ENCODE results near the gene IPO11.
"Not testable (repeated sequence)": the region's sequence is repeated elsewhere in the genome, so short reads cannot be mapped to it uniquely, and the experiment has no call there.

Gene IPO11

DNA sequence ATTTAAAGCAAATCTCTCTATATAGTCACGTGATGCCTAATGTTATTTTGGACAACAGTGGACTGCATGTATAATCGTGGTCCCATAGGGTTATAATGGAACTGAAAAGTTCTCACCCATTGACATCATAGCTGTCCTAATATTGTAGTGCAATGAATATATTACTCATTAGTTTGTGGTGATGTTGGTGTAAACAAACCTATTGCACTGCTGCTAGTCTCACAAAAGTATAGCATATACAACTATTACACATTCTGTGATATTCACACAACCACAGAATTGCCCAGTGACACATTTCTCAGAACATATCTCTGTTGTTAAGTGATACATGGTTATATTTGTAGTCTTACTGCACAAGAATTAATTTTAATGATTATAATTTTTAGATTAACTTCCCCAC, 37.7 kb downstream of the IPO11 start:
- DNase-seq: no peak

DNA sequence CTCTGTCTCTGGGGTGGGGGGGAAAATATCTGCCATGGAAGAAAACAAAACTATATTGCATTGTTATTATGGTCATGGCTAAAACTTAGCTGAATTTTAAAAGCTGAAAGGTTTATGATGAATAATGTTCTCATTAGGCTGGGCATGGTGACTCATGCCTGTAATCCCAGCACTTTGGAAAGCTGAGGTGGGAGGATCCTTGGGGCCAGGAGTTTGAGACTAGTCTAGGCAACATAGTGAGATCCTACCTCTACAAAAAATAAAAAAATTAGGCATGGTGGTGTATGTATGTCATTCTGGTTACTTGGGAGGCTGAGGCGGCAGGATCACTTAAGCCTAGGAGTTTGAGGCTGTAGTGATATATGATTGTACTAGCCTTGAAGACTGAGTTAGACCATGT, 44.5 kb downstream of the IPO11 start:
- DNase-seq: no peak

DNA sequence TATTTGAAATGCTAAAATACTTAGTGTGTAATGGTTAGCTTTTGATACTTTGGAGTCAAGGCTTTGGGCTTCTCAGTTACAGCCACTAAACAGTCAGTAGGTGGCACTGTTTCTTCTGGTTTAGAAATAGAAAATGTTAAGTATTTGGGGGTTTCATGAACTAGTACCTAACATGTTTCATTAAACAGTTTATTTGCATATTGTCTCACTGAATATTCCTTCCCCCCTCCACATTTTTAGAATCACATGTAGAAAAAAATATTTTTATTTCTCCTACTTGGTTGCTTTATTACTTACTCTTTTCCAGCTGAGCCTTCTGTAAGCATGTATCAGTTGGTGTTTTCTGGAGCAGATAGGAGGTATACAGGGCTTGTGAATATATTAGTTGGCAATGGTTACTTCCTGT, 48.0 kb downstream of the IPO11 start:
- no peak for DNase-seq

GRCh38 chr5:62461561-62461960, 49.0 kb downstream of the IPO11 start:
- DNase-seq: no peak

GRCh38 chr5:62465985-62466925, 53.7 kb downstream of the IPO11 start:
- no peak for DNase-seq

DNA sequence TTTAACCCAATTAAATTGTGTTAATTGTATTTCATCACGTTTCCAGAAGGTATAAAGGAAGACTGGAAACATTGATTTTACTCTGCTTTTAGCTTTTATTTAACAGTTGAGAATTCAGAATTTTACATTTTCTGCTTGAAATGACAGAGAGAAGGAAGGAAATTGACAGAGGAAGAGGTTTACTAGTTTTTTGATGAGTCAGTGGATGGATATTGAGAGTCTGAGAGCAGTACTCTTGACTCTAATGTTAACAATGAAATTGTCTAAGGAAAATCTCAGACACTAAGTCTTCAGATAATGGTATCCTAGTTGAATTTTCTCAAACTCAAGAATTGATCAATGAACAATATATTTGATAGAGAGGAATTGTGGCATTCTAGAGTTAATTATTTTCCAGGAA, 60.6 kb downstream of the IPO11 start:
- no peak for DNase-seq

DNA sequence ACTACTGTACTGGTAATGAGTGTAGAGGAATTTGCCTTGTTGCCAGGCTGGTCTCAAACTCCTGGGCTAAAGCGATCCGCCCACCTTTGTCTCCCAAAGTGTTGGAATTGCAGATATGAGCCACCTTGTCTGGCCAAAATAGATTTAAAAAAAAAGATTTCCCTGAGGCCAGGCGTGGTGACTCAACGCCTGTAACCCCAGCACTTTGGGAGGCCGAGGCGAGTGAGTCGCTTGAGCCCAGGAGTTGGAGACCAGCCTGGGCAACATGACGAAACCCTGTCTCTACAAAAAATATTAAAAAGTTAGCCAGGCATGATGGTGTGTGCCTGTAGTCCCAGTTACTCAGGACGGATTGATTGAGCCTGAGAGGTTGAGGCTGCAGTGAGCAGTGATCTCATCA, 62.5 kb downstream of the IPO11 start:
- DNase-seq: no peak

DNA sequence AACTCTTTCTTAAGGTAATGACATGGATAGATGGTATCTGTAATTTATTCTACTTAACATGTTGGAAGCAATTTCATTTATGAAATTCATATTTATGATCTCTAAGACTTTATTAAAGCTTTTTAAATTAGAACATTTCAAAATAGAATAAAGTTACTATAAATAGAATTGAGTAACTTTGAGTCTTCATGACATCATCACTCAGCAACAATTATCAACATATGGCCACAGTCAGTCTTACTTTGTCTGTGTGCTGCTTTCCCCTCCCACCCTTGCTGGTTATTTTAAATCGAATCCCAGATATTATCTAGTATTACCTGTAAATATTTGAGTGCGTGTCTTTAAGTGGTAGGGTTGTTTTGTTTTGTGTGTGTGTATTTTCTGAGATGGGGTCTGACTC, 65.2 kb downstream of the IPO11 start:
- DNase-seq: no peak

DNA sequence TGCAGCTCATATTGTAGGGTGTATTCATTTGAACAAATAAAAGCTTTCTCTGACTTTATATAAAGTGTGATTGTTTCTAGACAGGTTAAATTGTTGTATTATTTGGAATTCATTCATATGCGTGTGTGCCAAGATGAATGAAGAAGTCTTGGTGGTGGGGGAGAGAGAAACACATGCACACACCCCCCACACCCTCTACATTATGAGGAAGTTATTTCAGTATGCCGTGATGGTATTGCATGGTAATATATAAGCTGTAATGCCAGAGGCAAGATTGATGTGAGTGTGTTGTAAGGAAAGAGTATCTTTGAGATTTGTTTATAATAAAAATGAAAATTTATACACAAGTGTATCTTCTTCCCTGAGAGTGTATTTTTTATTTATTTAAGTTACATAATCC, 71.0 kb downstream of the IPO11 start:
- no peak for DNase-seq

DNA sequence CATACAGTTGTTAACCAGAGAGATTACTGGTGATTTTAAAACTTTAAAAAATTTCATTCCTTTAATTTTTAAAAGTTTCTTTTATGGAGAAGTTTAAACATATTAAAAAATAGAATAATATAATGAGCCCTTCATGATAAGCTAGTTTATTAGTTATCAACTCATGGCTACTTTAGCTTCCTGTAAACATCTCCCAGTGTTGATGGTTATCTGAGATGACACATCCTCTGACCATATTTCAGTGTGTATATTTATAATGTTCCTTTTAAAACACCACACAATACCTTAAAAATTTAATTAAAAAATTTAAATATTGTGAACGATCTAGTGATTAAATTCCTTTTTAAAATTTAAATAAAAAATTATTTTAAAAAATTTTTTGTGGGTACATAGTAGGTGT, 74.1 kb downstream of the IPO11 start:
- DNase-seq: no peak

DNA sequence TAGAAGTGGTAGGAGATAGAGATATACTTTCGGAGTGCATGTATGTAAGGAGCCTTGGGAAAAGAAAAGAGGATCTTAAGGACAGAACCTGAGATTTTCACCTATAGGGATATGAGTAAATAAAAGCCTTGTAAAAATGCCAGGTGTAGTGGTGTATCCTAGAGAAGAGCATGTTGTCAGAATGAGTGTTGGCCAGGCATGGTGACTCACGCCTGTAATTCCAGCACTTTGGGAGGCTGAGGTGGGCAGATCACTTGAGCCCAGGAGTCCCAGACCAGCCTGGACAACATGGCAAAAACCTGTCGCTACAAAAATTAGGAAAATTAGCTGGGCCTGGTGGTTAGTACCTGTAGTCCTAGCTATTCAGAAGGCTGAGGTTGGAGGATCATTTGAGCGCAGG, 76.0 kb downstream of the IPO11 start:
- no peak for DNase-seq

DNA sequence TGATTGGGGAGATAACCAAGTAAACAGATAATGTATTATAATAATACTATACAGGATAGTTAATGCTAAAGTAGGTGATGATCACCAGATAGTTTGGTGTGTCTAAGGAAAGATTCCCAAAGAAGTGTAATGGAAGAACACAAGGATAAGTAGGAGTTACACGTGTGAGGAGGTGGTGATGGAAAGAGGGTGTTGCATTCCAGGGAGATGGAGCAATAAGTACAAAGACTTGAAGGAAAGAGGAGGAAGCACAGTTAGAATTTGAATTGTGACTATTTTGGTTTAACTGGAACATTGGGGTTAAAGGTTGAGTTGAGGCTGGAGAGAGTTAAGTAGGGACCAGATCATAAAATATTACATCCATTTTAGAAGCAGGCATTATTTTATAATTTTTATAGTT, 76.9 kb downstream of the IPO11 start:
- DNase-seq: no peak

- no peak for DNase-seq
Observed at GRCh38 chr5:62494772-62495171, 82.2 kb downstream of the IPO11 start.

DNA sequence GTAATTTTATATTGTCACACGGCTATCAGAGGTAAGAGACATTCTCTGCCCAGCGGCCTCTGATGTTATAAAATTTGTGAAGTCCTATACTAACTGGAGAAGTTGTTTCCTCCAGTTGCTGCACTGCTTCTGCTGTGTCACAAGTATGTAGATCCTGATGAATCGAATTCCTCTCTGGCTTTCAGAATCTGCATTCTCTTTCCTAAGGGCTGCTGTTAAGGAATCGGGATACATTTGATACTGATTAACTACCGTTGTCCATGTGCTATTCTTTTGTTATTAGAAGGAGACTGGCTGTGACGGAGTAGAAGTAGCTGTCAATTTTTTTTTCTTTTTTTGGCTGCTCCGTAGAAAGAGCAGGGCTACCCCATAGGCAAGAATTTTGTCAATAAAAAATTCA, 84.3 kb downstream of the IPO11 start:
- no peak for DNase-seq

DNA sequence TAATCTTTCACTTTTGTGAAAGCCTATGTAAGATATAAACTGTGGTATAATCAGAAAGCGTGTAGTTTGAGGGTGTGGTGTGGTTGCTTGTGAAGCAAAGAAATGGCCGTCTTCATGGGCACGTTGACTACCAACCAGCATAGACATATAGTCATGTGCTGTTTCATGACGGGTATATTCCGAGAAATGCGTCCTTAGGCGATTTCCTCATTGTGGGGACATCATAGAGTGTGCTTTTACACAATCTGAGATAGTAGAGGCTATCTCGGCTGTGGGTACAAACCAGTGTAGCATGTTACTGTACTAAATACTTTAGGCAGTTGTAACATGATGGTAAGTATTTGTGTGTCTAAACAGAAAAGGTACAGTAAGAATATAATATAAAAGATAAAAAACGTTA, 86.4 kb downstream of the IPO11 start:
- no peak for DNase-seq

DNA sequence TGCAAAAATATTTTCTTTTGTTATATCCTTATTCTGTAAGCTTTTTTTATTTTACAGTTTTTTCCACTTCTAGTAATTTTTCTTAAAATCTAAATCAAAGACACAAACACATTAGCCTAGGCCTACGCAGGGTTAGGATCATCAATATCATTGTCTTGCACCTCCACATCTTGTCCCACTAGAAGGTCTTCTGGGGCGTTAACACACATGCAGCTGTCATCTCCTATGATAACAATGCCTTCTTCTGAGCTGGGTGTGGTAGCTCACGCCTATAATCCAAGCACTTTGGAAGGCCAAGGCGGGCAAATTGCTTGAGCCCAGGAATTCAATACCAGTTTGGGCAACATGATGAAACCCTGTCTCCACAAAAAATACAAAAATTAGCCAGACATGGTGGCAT, 87.2 kb downstream of the IPO11 start:
- no peak for DNase-seq

DNA sequence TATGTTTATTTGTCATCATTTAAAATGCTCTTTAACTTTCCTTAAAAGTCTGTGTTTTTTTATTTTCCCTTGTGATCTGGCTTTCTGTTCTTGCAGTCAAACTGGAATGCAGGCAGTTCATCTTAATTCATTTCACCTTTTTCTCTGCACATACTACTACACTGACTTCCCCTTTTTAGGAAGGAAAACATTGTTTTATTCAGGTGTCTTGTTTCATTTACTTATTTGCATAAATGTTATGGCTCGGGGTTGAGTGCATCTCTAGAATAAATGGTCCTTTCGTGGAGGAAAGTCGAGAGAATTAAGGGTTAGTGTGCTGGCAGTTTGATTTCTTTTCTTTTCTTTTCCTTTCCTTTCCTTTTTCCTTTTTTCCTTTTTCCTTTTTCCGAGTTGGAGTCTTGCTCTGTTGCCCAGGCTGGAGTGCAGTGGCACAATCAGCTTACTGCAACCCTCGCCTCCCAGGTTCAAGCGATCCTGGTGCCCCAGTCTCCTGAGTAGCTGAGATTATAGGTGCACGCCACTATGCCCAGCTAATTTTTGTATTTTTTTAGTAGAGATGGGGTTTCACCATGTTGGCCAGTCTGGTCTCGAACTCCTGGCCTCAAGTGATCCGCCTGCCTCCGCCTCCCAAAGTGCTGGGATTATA, 90.0 kb downstream of the IPO11 start:
- DNase-seq: no peak

- DNase-seq: no peak
Observed at GRCh38 chr5:62504129-62504528, 91.6 kb downstream of the IPO11 start.

- DNase-seq: no peak
Observed at GRCh38 chr5:62506659-62507460, 94.3 kb downstream of the IPO11 start.

GRCh38 chr5:62508760-62509159, 96.2 kb downstream of the IPO11 start:
- not testable (repeated sequence) for DNase-seq

GRCh38 chr5:62509806-62510205, 97.2 kb downstream of the IPO11 start:
- DNase-seq: no peak

- DNase-seq: not testable (repeated sequence)
Observed at GRCh38 chr5:62513085-62513484, 100.5 kb downstream of the IPO11 start.

- no peak for DNase-seq
Observed at GRCh38 chr5:62514510-62515119, 102.1 kb downstream of the IPO11 start.

All from stimulated activated CD4-positive, alpha-beta T cell treated with anti-CD3 and anti-CD28 coated beads, Interleukin-4, amount 100 ng/mL, for 24 hours (primary cell).